ENCODE measurements around the gene FGFR3.

FGFR3 gene

DNA sequence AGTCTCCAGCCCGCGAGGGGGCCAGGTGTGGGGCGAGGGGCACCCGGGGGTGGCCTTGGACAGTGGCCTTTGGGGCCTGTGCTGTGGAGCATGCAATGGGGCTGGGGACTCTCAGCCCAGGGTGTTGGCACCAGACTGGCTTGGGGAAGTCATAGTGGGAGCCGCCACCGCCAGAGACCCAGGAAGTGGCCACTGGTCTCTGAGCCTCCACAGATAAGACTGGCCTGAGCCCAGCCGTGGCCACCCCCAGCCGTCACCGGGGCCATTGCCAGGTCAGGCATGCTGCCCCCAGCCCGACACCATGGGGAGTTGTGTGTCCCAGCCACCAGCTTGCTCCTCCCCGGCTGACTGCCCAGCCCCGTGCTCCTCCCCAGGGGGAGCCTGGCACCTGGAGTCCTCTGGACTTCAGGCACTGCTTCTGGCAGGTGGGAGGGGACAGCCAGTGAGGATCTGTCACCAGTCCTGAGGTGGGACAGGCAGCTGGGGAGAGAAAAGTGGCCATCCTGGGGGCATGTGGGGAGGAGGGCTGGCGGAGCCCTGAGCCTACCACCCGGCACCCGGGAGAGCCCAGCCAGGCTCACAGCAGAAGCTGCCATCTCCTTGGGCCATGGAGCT lies 39.3 kb upstream of the FGFR3 start:
- H3K4me2 ChIP-seq (ENCODE audit: low read length) = no peak overlapping the region
- no peak overlapping the region for H3K23ac ChIP-seq (ENCODE audit: low read length)
- H3K18ac ChIP-seq (ENCODE audit: low read length) = no peak overlapping the region
- H3K36me3 ChIP-seq (ENCODE audit: control insufficient read depth, insufficient read depth, low read length) = no peaks in the 10 kb centered on the region
- H4K8ac ChIP-seq (ENCODE audit: low read depth, low read length) = no peak overlapping the region
- H3K4ac ChIP-seq (ENCODE audit: low read depth, low read length) = no peak overlapping the region
- H3K4me1 ChIP-seq (ENCODE audit: control insufficient read depth, low read depth, low read length) = no peaks in the 10 kb centered on the region
- no CpG with 5 or more reads among the region's 15 CpGs for WGBS (ENCODE audit: extremely low coverage, insufficient coverage, low lambda C conversion rate)
- DNase-seq = no peak
- H3K79me1 ChIP-seq (ENCODE audit: low read length) = no peaks in the 10 kb centered on the region
- H2AK5ac ChIP-seq (ENCODE audit: low read length) = no peak overlapping the region
- no peak overlapping the region for H2BK120ac ChIP-seq (ENCODE audit: low read depth, low read length)
- no peak overlapping the region for H3K4me3 ChIP-seq (ENCODE audit: low read length)
- H3K27ac ChIP-seq (ENCODE audit: low read depth, low read length) = no peak overlapping the region
- H3K79me2 ChIP-seq (ENCODE audit: control insufficient read depth, insufficient read depth, low read length) = no peaks in the 10 kb centered on the region
- H3K27me3 ChIP-seq (ENCODE audit: insufficient read depth, low read length, poor library complexity) = no peaks in the 10 kb centered on the region
- H2BK15ac ChIP-seq (replicated peaks; ENCODE audit: low read depth) = no peak overlapping the region
- H3K56ac ChIP-seq (ENCODE audit: low read length) = no peak overlapping the region
- no peak overlapping the region for H4K5ac ChIP-seq (ENCODE audit: low read length)
- H3K9ac ChIP-seq (ENCODE audit: low read length) = no peak overlapping the region
- H2BK5ac ChIP-seq (ENCODE audit: low read length) = no peak overlapping the region

DNA sequence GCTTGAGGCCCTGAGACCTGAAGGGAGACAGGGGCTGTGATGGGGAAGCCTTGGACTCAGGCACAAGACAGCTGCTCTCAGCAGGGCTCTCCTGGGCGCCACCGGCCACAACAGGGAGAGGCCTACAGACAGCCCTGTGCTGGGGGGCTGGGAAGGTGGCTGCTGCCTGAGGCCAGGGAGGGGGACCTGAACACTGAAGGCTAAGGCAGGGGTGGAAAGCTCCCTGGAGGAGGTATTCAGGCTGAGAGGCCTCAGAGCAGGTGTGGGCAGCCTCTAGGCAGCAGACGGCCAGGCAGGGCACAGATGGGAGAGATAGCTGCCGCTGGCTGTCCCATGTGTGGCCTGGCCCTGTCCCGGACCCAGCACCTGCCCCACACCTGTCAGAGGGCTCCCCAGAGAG lies 38.8 kb upstream of the FGFR3 start:
- H3K4ac ChIP-seq (ENCODE audit: low read depth, low read length) = no peak overlapping the region
- no peak overlapping the region for H3K56ac ChIP-seq (ENCODE audit: low read length)
- no peak overlapping the region for H2BK15ac ChIP-seq (replicated peaks; ENCODE audit: low read depth)
- no peak overlapping the region for H3K9ac ChIP-seq (ENCODE audit: low read length)
- H3K79me2 ChIP-seq (ENCODE audit: control insufficient read depth, insufficient read depth, low read length) = no peaks in the 10 kb centered on the region
- H3K79me1 ChIP-seq (ENCODE audit: low read length) = no peaks in the 10 kb centered on the region
- H2BK120ac ChIP-seq (ENCODE audit: low read depth, low read length) = no peak overlapping the region
- H3K23ac ChIP-seq (ENCODE audit: low read length) = no peak overlapping the region
- no peak overlapping the region for H3K27ac ChIP-seq (ENCODE audit: low read depth, low read length)
- no peak overlapping the region for H4K8ac ChIP-seq (ENCODE audit: low read depth, low read length)
- H3K27me3 ChIP-seq (ENCODE audit: insufficient read depth, low read length, poor library complexity) = no peaks in the 10 kb centered on the region
- no peak overlapping the region for H3K4me2 ChIP-seq (ENCODE audit: low read length)
- no peak overlapping the region for H2BK5ac ChIP-seq (ENCODE audit: low read length)
- no CpG with 5 or more reads among the region's 5 CpGs for WGBS (ENCODE audit: extremely low coverage, insufficient coverage, low lambda C conversion rate)
- H3K18ac ChIP-seq (ENCODE audit: low read length) = no peak overlapping the region
- no peak overlapping the region for H3K4me3 ChIP-seq (ENCODE audit: low read length)
- H2AK5ac ChIP-seq (ENCODE audit: low read length) = no peak overlapping the region
- no peaks in the 10 kb centered on the region for H3K4me1 ChIP-seq (ENCODE audit: control insufficient read depth, low read depth, low read length)
- no peak overlapping the region for H4K5ac ChIP-seq (ENCODE audit: low read length)
- no peak for DNase-seq
- no peaks in the 10 kb centered on the region for H3K36me3 ChIP-seq (ENCODE audit: control insufficient read depth, insufficient read depth, low read length)

DNA sequence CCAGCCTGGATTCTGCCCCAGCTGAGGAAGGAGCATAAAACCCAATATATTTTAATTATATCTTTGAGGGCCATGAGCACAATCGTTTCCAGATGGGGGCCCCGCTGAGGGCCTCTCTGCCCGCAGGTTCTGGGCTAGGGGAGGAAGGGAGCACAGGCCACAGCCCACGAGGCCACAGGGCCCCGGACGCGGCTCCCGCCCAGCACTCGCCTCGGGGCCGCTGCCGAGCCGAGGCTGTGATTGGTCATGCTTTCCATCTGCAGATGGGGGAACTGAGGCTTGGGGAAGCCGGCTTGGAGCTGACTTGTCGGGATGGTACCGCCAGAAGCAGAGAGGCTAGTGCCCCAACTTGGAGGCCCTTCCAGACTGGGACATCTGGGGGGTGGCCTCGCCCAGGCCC lies 37.8 kb upstream of the FGFR3 start:
- H3K27me3 ChIP-seq (ENCODE audit: insufficient read depth, low read length, poor library complexity) = no peaks in the 10 kb centered on the region
- H3K36me3 ChIP-seq (ENCODE audit: control insufficient read depth, insufficient read depth, low read length) = no peaks in the 10 kb centered on the region
- no peak overlapping the region for H3K4ac ChIP-seq (ENCODE audit: low read depth, low read length)
- H2AK5ac ChIP-seq (ENCODE audit: low read length) = no peak overlapping the region
- H2BK120ac ChIP-seq (ENCODE audit: low read depth, low read length) = no peak overlapping the region
- no peak overlapping the region for H3K9ac ChIP-seq (ENCODE audit: low read length)
- no peak overlapping the region for H2BK5ac ChIP-seq (ENCODE audit: low read length)
- no peak for DNase-seq
- H3K18ac ChIP-seq (ENCODE audit: low read length) = no peak overlapping the region
- H3K56ac ChIP-seq (ENCODE audit: low read length) = no peak overlapping the region
- no CpG with 5 or more reads among the region's 17 CpGs for WGBS (ENCODE audit: extremely low coverage, insufficient coverage, low lambda C conversion rate)
- no peak overlapping the region for H3K23ac ChIP-seq (ENCODE audit: low read length)
- no peak overlapping the region for H4K5ac ChIP-seq (ENCODE audit: low read length)
- no peak overlapping the region for H4K8ac ChIP-seq (ENCODE audit: low read depth, low read length)
- H3K4me3 ChIP-seq (ENCODE audit: low read length) = no peak overlapping the region
- H3K27ac ChIP-seq (ENCODE audit: low read depth, low read length) = no peak overlapping the region
- H2BK15ac ChIP-seq (replicated peaks; ENCODE audit: low read depth) = no peak overlapping the region
- no peaks in the 10 kb centered on the region for H3K79me2 ChIP-seq (ENCODE audit: control insufficient read depth, insufficient read depth, low read length)
- no peaks in the 10 kb centered on the region for H3K4me1 ChIP-seq (ENCODE audit: control insufficient read depth, low read depth, low read length)
- H3K4me2 ChIP-seq (ENCODE audit: low read length) = no peak overlapping the region
- no peaks in the 10 kb centered on the region for H3K79me1 ChIP-seq (ENCODE audit: low read length)

DNA sequence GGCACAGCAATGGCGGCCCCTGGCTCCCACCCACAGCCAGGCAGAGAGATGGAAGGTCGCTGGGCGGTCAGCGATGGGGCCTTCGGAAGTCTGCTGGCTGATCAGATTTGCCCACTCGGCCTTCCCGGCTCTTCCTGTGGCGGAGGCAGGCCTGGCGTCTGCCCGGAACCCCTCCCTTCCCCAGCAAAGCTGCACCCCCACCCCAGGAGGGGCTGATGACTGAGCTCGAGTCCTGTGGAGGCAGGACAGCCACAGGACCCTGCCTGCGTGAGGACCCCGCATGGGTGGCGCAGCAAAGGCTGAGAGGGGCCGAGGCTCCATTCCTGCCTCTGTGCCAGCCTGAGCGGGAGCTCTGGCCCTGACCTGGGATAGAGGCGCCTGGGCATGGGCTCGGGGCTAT lies 37.0 kb upstream of the FGFR3 start:
- Histone ChIP-seq H3K9ac (ENCODE audit: low read length) (no peak overlapping the region), H3K4me1 (ENCODE audit: control insufficient read depth, low read depth, low read length) (no peaks in the 10 kb centered on the region), H3K27ac (ENCODE audit: low read depth, low read length) (no peak overlapping the region), H3K4ac (ENCODE audit: low read depth, low read length) (no peak overlapping the region), H3K56ac (ENCODE audit: low read length) (no peak overlapping the region), H3K23ac (ENCODE audit: low read length) (no peak overlapping the region), H4K5ac (ENCODE audit: low read length) (no peak overlapping the region), H2BK5ac (ENCODE audit: low read length) (no peak overlapping the region), H2BK120ac (ENCODE audit: low read depth, low read length) (no peak overlapping the region), H3K79me1 (ENCODE audit: low read length) (no peaks in the 10 kb centered on the region), H3K27me3 (ENCODE audit: insufficient read depth, low read length, poor library complexity) (no peaks in the 10 kb centered on the region), H2AK5ac (ENCODE audit: low read length) (no peak overlapping the region), H3K4me2 (ENCODE audit: low read length) (no peak overlapping the region), H3K36me3 (ENCODE audit: control insufficient read depth, insufficient read depth, low read length) (no peaks in the 10 kb centered on the region), H3K18ac (ENCODE audit: low read length) (no peak overlapping the region), H4K8ac (ENCODE audit: low read depth, low read length) (no peak overlapping the region), H3K79me2 (ENCODE audit: control insufficient read depth, insufficient read depth, low read length) (no peaks in the 10 kb centered on the region), H2BK15ac (replicated peaks; ENCODE audit: low read depth) (no peak overlapping the region), H3K4me3 (ENCODE audit: low read length) (no peak overlapping the region)
- no peak for DNase-seq
- WGBS (ENCODE audit: extremely low coverage, insufficient coverage, low lambda C conversion rate) = no CpG with 5 or more reads among the region's 18 CpGs

DNA sequence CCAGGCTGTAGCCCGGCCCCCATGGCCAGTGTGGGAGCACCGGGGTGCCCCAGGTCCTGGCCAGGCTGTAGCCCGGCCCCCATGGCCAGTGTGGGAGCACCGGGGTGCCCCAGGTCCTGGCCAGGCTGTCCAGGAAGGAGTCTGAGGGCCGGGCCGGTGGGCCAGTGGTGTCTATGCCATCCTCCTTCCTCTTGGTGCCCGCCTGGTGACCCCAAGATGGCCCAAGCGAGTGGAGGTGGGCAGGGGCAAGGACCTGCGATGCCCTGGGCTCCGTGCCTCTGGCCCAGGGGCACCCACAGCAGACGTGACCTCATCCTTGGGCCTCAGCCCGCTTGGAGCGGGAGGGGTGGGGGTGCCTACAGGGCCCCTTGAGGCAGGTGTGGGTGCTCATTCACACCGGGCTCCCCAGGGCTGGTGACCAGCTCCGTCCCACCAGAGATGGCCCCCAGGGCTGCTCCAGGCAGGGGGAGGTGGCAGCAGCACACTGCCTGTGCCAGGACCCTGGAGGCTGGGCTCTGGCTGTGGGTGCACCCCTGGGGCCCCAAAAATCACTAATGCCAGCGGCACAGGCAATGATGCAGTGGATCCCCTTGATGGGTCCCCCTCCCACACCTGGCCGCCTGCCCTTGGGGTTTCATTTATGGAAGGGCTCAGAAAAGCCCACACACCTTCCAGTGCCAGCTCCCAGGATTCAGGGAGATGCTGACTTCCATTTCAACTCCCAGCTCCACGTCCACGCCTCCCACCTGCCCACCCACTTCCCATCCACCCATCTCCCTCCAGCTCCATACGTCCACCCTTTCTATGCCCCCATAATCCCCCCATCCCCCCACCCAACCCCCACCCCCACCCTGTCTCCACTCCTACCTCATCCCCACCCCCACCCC lies 36.0 kb upstream of the FGFR3 start:
- no peak overlapping the region for H4K8ac ChIP-seq (ENCODE audit: low read depth, low read length)
- H2BK15ac ChIP-seq (replicated peaks; ENCODE audit: low read depth) = no peak overlapping the region
- H3K23ac ChIP-seq (ENCODE audit: low read length) = no peak overlapping the region
- WGBS (ENCODE audit: extremely low coverage, insufficient coverage, low lambda C conversion rate) = no CpG with 5 or more reads among the region's 20 CpGs
- no peak overlapping the region for H3K18ac ChIP-seq (ENCODE audit: low read length)
- H3K4me2 ChIP-seq (ENCODE audit: low read length) = no peak overlapping the region
- H2AK5ac ChIP-seq (ENCODE audit: low read length) = no peak overlapping the region
- no peaks in the 10 kb centered on the region for H3K79me1 ChIP-seq (ENCODE audit: low read length)
- H3K56ac ChIP-seq (ENCODE audit: low read length) = no peak overlapping the region
- no peaks in the 10 kb centered on the region for H3K36me3 ChIP-seq (ENCODE audit: control insufficient read depth, insufficient read depth, low read length)
- H3K4me3 ChIP-seq (ENCODE audit: low read length) = no peak overlapping the region
- no peaks in the 10 kb centered on the region for H3K27me3 ChIP-seq (ENCODE audit: insufficient read depth, low read length, poor library complexity)
- no peak overlapping the region for H3K4ac ChIP-seq (ENCODE audit: low read depth, low read length)
- H3K79me2 ChIP-seq (ENCODE audit: control insufficient read depth, insufficient read depth, low read length) = no peaks in the 10 kb centered on the region
- H2BK120ac ChIP-seq (ENCODE audit: low read depth, low read length) = no peak overlapping the region
- H2BK5ac ChIP-seq (ENCODE audit: low read length) = no peak overlapping the region
- DNase-seq = no peak
- H4K5ac ChIP-seq (ENCODE audit: low read length) = no peak overlapping the region
- no peak overlapping the region for H3K27ac ChIP-seq (ENCODE audit: low read depth, low read length)
- no peaks in the 10 kb centered on the region for H3K4me1 ChIP-seq (ENCODE audit: control insufficient read depth, low read depth, low read length)
- H3K9ac ChIP-seq (ENCODE audit: low read length) = no peak overlapping the region

All from mesendoderm (in vitro differentiated cells).